GM18870 (cell line): ENCODE data around the gene ASIP.
"Not testable (repeated sequence)": the region's sequence is repeated elsewhere in the genome, so short reads cannot be mapped to it uniquely, and the experiment has no call there.

ENCODE experiments used
- ATAC-seq: cut with Tn5 transposase; IDR thresholded peaks from one replicate; pipeline ENCODE4 v1.9.1; 2021; ENCODE audit warnings: moderate library complexity; ENCODE audit not compliant: unreplicated experiment

ASIP gene

GRCh38 chr20:34282041-34282440, 40.8 kb downstream of the ASIP start:
- no peak for ATAC-seq

GRCh38 chr20:34283844-34284243, 42.6 kb downstream of the ASIP start:
- ATAC-seq = no peak

GRCh38 chr20:34285450-34285849, 44.2 kb downstream of the ASIP start:
- ATAC-seq = no peak

- not testable (repeated sequence) for ATAC-seq
These were observed 46.3 kb downstream of the ASIP start for GRCh38 chr20:34287500-34287899.

GRCh38 chr20:34290471-34290870, 49.2 kb downstream of the ASIP start:
- no peak for ATAC-seq

- no peak for ATAC-seq
These were observed 51.3 kb downstream of the ASIP start for GRCh38 chr20:34292496-34292895.

GRCh38 chr20:34293119-34293518, 51.9 kb downstream of the ASIP start:
- ATAC-seq = no peak

GRCh38 chr20:34293589-34293988, 52.4 kb downstream of the ASIP start:
- ATAC-seq = no peak

- no peak for ATAC-seq
These were observed 53.3 kb downstream of the ASIP start for GRCh38 chr20:34294563-34294962.

- ATAC-seq = no peak
These were observed 54.1 kb downstream of the ASIP start for GRCh38 chr20:34295284-34295683.

GRCh38 chr20:34296468-34296867, 55.2 kb downstream of the ASIP start:
- ATAC-seq = no peak

GRCh38 chr20:34298294-34298784, 57.1 kb downstream of the ASIP start:
- not testable (repeated sequence) for ATAC-seq

- no peak for ATAC-seq
These were observed 58.5 kb downstream of the ASIP start for GRCh38 chr20:34299556-34300255.

- no peak for ATAC-seq
These were observed 59.1 kb downstream of the ASIP start for GRCh38 chr20:34300256-34300806.

GRCh38 chr20:34300809-34301586, 59.8 kb downstream of the ASIP start:
- ATAC-seq = no peak

GRCh38 chr20:34301587-34302311, 60.5 kb downstream of the ASIP start:
- ATAC-seq = no peak

- no peak for ATAC-seq
These were observed 61.1 kb downstream of the ASIP start for GRCh38 chr20:34302312-34302722.

- peak; percentile 82 for ATAC-seq
These were observed 61.7 kb downstream of the ASIP start, which contains the start of gene AHCY for GRCh38 chr20:34302723-34303533. AHCY (minus strand) TSS chr20:34303355; CDS start chr20:34303270, 85 bp downstream.

GRCh38 chr20:34305333-34306230, 64.4 kb downstream of the ASIP start:
- no peak for ATAC-seq
